Measurements from ENCODE around the gene SYT11.

- TF ChIP-seq EZH2phosphoT487 (IDR thresholded peaks at IDR 0.05; ENCODE audit: insufficient read depth, low read depth) (no peak), EZH2 (IDR thresholded peaks at IDR 0.05; ENCODE audit: insufficient read depth, poor library complexity, severe bottlenecking) (no peak)
Measured at GRCh38 chr1:155932081-155932480, 72.7 kb downstream of the SYT11 start.
